Colonic mucosa (tissue), 4 donors: ENCODE data around the gene CEP76. TPM values are rescaled to one million over a fixed set of nuclear protein-coding genes. Genes with fewer than 3 reads are reported as not detected.
A peak's percentile ranks its signal among the peaks of the same experiment; 100 is the strongest.

Experiments
- DNase-seq: peaks from one replicate; pipeline ENCODE4 v3.0.0-alpha.2; 2020
- H3K27ac ChIP-seq: fragments of 200-600 bp; one replicate; pipeline ENCODE4 v1.8.0; 2021
- H3K27me3 ChIP-seq: fragments of 200-600 bp; one replicate; pipeline ENCODE4 v1.8.0; 2021
- H3K36me3 ChIP-seq: fragments of 200-600 bp; one replicate; pipeline ENCODE4 v1.8.0; 2021
- H3K4me1 ChIP-seq: fragments of 200-600 bp; one replicate; pipeline ENCODE4 v1.8.0; 2021; ENCODE audit warnings: mild to moderate bottlenecking
- H3K4me3 ChIP-seq: fragments of 200-600 bp; one replicate; pipeline ENCODE4 v1.8.0; 2021
- H3K9ac ChIP-seq, 2 donors: one replicate each; pipeline ENCODE4 v1.7.0; 2013; ENCODE audit warnings: control low read depth in 2 of 2, low read depth in 2 of 2, low read length in 2 of 2
- H3K9me3 ChIP-seq: fragments of 200-600 bp; one replicate; pipeline ENCODE4 v1.8.0; 2021
- CTCF ChIP-seq: fragments of 200-600 bp; IDR thresholded peaks from one replicate; pipeline ENCODE4 v1.8.0; 2022; ENCODE audit warnings: antibody characterized with exemption, mild to moderate bottlenecking
- intact Hi-C: fragments of 100-400 bp; cut with DNase I; formaldehyde crosslinking; loops from one replicate; pipeline ENCODE4 v1.14.1; 2022
- total RNA-seq, 2 donors: library from RNA; stranded (reverse); fragmentation: NEBNext Ultra II Directional in 1 of 2; extraction: Animal tissue kit (Norgen Biotek cat#: 25700) in 1 of 2; gene quantifications; one replicate each; pipeline ENCODE4 v1.2.1, GENCODE V29; 2021
- donor health status: healthy.
- donor health status: DM: no; HTN: no; CAD: no.
- donor health status: DM: no; HTN: no; CAD: no.

CEP76 gene
- total RNA-seq, 2 donors from 2014 or later: 4.7 to 10.7 TPM

DNA sequence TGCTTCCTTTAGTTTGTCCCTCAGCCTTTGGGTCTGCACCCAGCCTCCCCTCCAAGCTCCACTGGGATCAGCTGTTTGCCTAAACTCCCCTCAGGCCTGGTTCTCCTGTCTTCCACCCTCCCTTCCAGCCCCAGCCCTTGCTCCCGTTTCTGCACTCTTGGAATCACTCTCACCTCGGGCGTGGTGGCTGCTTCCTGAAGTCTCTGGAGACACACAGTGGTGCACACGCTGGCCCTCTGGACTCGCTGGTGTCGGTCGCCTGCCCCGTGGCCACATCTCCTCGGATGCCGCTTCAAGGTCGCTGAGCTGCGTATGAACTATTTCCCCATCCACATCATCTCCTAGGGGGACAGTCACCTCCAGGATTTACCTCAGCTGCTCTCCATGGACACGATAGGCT lies 46.6 kb upstream of the CEP76 start:
- intact Hi-C loops: no loop called here
- Histone ChIP-seq H3K27me3 (no peaks in the 10 kb centered on the region), H3K9me3 (no peaks in the 10 kb centered on the region), H3K9ac (no peak overlapping the region), H3K36me3 (no peaks in the 10 kb centered on the region), H3K4me3 (no peak overlapping the region), H3K4me1 (no peaks in the 10 kb centered on the region), H3K27ac (no peak overlapping the region)
- TF ChIP-seq CTCF: no peak
- no peak for DNase-seq

- Histone ChIP-seq H3K27ac (no peak overlapping the region), H3K4me3 (no peak overlapping the region), H3K4me1 (no peaks in the 10 kb centered on the region), H3K27me3 (no peaks in the 10 kb centered on the region), H3K9me3 (no peaks in the 10 kb centered on the region), H3K9ac (no peak overlapping the region), H3K36me3 (no peaks in the 10 kb centered on the region)
- TF ChIP-seq CTCF: no peak
- intact Hi-C loops: no loop called here
- no peak for DNase-seq
Observed at GRCh38 chr18:12748671-12749070, 46.1 kb upstream of the CEP76 start.

GRCh38 chr18:12747530-12748315 lies 45.2 kb upstream of the CEP76 start:
- H3K36me3 ChIP-seq: no peaks in the 10 kb centered on the region
- H3K4me1 ChIP-seq: no peaks in the 10 kb centered on the region
- no peak overlapping the region for H3K27ac ChIP-seq
- H3K27me3 ChIP-seq: no peaks in the 10 kb centered on the region
- TF ChIP-seq CTCF: no peak
- H3K4me3 ChIP-seq: no peak overlapping the region
- H3K9me3 ChIP-seq: no peaks in the 10 kb centered on the region
- no peak for DNase-seq
- H3K9ac ChIP-seq: no peak overlapping the region
- intact Hi-C loops: no loop called here

DNA sequence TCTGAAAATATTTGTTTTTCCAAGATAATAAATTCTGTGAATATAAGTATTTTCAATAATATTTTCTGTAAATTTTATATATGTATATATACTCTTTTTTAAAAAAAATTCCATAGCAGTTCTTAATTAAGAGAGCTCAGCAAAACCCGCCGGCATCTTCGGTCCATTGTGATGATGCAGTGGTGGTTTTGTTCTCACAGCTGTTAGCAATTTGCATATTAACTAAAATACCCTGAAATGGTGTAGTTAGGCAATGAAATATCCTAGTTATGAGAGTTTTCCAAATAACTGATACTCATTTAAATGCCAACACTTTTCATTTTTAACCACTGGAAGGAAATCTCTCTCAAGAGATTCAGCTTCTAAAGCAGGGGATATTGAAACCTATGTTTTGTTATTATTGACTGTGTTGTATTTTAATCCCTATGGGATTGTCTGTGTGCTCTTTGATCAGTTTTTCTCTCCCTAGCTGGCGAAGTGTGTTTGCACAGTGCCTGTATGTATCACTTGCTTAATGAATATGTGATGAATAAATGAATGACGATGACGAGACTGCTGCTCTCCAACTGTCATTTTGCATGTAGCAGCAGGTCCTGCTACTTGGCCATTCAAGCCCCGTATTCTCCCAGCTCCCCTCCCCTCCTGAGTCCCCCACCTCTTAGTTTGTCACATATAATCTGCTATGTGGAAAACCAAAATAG lies 42.7 kb upstream of the CEP76 start:
- Histone ChIP-seq H3K36me3 (no peaks in the 10 kb centered on the region), H3K4me1 (no peaks in the 10 kb centered on the region), H3K9me3 (no peaks in the 10 kb centered on the region), H3K27me3 (no peaks in the 10 kb centered on the region), H3K4me3 (no peak overlapping the region), H3K9ac (peak overlapping the region in 1 of 2 donors; percentile 12), H3K27ac (no peak overlapping the region)
- intact Hi-C loops: no loop called here
- TF ChIP-seq CTCF: no peak
- DNase-seq: no peak

DNA sequence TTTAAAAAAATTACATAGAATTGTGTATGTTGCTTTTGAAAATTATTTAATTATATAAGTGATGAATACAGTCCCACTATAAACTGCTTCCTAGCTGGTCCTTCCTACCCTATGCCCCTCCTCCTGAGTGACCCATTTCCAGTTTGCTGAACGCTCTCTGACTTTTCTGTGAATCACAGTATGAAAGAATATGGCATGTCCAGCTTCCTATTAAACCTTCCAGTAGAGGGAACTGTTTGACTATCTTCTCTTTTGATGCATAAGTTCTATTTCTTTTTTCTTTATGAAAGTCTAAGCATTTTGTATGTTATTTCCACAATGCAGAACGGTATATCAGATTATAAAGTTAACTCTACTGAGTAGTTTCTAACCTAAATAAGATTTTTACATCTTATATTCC lies 41.6 kb upstream of the CEP76 start:
- Histone ChIP-seq H3K36me3 (no peaks in the 10 kb centered on the region), H3K4me3 (no peak overlapping the region), H3K27ac (no peak overlapping the region), H3K4me1 (no peaks in the 10 kb centered on the region), H3K27me3 (no peaks in the 10 kb centered on the region), H3K9ac (no peak overlapping the region), H3K9me3 (no peaks in the 10 kb centered on the region)
- TF ChIP-seq CTCF: peak; percentile 41
- no peak for DNase-seq
- intact Hi-C loops: loop anchor here (5.0 kb wide), 2 partner anchors 148 to 188 kb away; no protein-coding TSS in a partner anchor
